WTC11 (cell line): ENCODE measurements around the gene SH3RF2. TPM values are rescaled to one million over a fixed set of nuclear protein-coding genes. Genes with fewer than 3 reads are reported as not detected.

Experiments
- ATAC-seq: fragments of 200-7000 bp; cut with Tn5 transposase; 2 replicates; pipeline ENCODE4 v1.10.0; 2021; ENCODE audit warnings: mild to moderate bottlenecking, moderate library complexity
- CTCF ChIA-PET: fragments of 300-600 bp; sonication (Branson Sonifier 250); formaldehyde crosslinking; loops from one replicate; lab custom pipeline; 2021; ENCODE audit warnings: antibody characterized with exemption; lab: Charles Lee
- POLR2A ChIA-PET: fragments of 350-600 bp; sonication (Branson Sonifier 250); formaldehyde crosslinking; loops from one replicate; lab custom pipeline; 2021; ENCODE audit warnings: antibody characterized with exemption; lab: Charles Lee
- DNase-seq: peaks from one replicate; pipeline ENCODE4 v3.0.0; 2021; ENCODE audit warnings: low spot score
- H3K27ac Mint-ChIP-seq: 2 replicates; pipeline ENCODE4 v1.8.0; 2021; ENCODE audit warnings: mixed read lengths
- H3K27me3 Mint-ChIP-seq: 2 replicates; pipeline ENCODE4 v1.8.0; 2021; ENCODE audit warnings: low read depth, mild to moderate bottlenecking, moderate library complexity, mixed read lengths
- H3K36me3 Mint-ChIP-seq: 2 replicates; pipeline ENCODE4 v1.8.0; 2021; ENCODE audit warnings: mixed read lengths
- H3K4me1 Mint-ChIP-seq: 2 replicates; pipeline ENCODE4 v1.8.0; 2022; ENCODE audit warnings: mixed read lengths
- H3K4me3 Mint-ChIP-seq: 2 replicates; pipeline ENCODE4 v1.8.0; 2021; ENCODE audit warnings: mild to moderate bottlenecking, moderate library complexity, mixed read lengths
- H3K9me3 Mint-ChIP-seq: 2 replicates; pipeline ENCODE4 v1.8.0; 2021; ENCODE audit warnings: mixed read lengths
- ATF2 ChIP-seq: sonication (generic); formaldehyde crosslinking; IDR thresholded peaks from 2 replicates; pipeline ENCODE4 v1.8.1; 2022; ENCODE audit warnings: low read depth, missing genetic modification reagents, borderline replicate concordance
- E2F1 ChIP-seq: sonication (generic); formaldehyde crosslinking; IDR thresholded peaks from 2 replicates; pipeline ENCODE4 v1.8.0; 2022; ENCODE audit warnings: mild to moderate bottlenecking, missing genetic modification reagents
- FOXP1 ChIP-seq: sonication (generic); formaldehyde crosslinking; IDR thresholded peaks from 2 replicates; pipeline ENCODE4 v1.8.0; 2022; ENCODE audit warnings: missing genetic modification reagents, mild to moderate bottlenecking, moderate library complexity, borderline replicate concordance
- IRF2 ChIP-seq: sonication (generic); formaldehyde crosslinking; IDR thresholded peaks from 2 replicates; pipeline ENCODE4 v1.8.0; 2022; ENCODE audit warnings: low read depth, missing genetic modification reagents, borderline replicate concordance
- JUN ChIP-seq: sonication (generic); formaldehyde crosslinking; IDR thresholded peaks from 2 replicates; pipeline ENCODE4 v1.8.0; 2023; ENCODE audit warnings: mild to moderate bottlenecking, missing genetic modification reagents
- MXD4 ChIP-seq: fragments of 250-450 bp; sonication (Bioruptor Pico); IDR thresholded peaks from 2 replicates; pipeline ENCODE4 v1.8.0; 2021; ENCODE audit warnings: mild to moderate bottlenecking, moderate library complexity, borderline replicate concordance
- NFE2L1 ChIP-seq: sonication (generic); formaldehyde crosslinking; IDR thresholded peaks from 2 replicates; pipeline ENCODE4 v1.8.1; 2023; ENCODE audit warnings: missing genetic modification reagents
- PRDM15 ChIP-seq: sonication (generic); formaldehyde crosslinking; IDR thresholded peaks from 2 replicates; pipeline ENCODE4 v1.8.0; 2022; ENCODE audit warnings: missing genetic modification reagents
- RELA ChIP-seq: sonication (generic); formaldehyde crosslinking; IDR thresholded peaks from 2 replicates; pipeline ENCODE4 v1.8.1; 2022; ENCODE audit warnings: missing genetic modification reagents, mild to moderate bottlenecking, borderline replicate concordance
- SOX15 ChIP-seq: fragments of 250-450 bp; sonication (Bioruptor Pico); IDR thresholded peaks from 2 replicates; pipeline ENCODE4 v1.9.0; 2021; ENCODE audit warnings: mild to moderate bottlenecking
- SP1 ChIP-seq: sonication (generic); formaldehyde crosslinking; conservative IDR thresholded peaks from 2 replicates; pipeline ENCODE4 v1.8.1; 2022; ENCODE audit warnings: missing genetic modification reagents
- TP53 ChIP-seq: sonication (generic); formaldehyde crosslinking; IDR thresholded peaks from 2 replicates; pipeline ENCODE4 v1.8.1; 2023; ENCODE audit warnings: mild to moderate bottlenecking, missing genetic modification reagents
- ZBTB21 ChIP-seq: sonication (generic); formaldehyde crosslinking; IDR thresholded peaks from 2 replicates; pipeline ENCODE4 v1.8.1; 2023; ENCODE audit warnings: mild to moderate bottlenecking, missing genetic modification reagents, borderline replicate concordance
- ZNF138 ChIP-seq: sonication (generic); formaldehyde crosslinking; conservative IDR thresholded peaks from 2 replicates; pipeline ENCODE4 v1.8.1; 2022; ENCODE audit warnings: mild to moderate bottlenecking, moderate library complexity, missing genetic modification reagents
- ZNF263 ChIP-seq: sonication (generic); formaldehyde crosslinking; IDR thresholded peaks from 2 replicates; pipeline ENCODE4 v1.8.1; 2022; ENCODE audit warnings: low read depth, mild to moderate bottlenecking, moderate library complexity, missing genetic modification reagents
- ZNF281 ChIP-seq: sonication (generic); formaldehyde crosslinking; IDR thresholded peaks from 2 replicates; pipeline ENCODE4 v1.8.0; 2023; ENCODE audit warnings: mild to moderate bottlenecking, missing genetic modification reagents
- ZNF317 ChIP-seq: sonication (generic); formaldehyde crosslinking; IDR thresholded peaks from 2 replicates; pipeline ENCODE4 v1.8.1; 2023; ENCODE audit warnings: low read depth, mild to moderate bottlenecking, moderate library complexity, missing genetic modification reagents, borderline replicate concordance
- ZNF423 ChIP-seq: fragments of 250-450 bp; sonication (Bioruptor Pico); IDR thresholded peaks from 2 replicates; pipeline ENCODE4 v2.1.2; 2022; ENCODE audit warnings: mild to moderate bottlenecking, moderate library complexity
- total RNA-seq: library from RNA; stranded (reverse); gene quantifications from 3 replicates; pipeline ENCODE4 v1.2.3, GENCODE V29; 2021
- TF ChIP-seq, protein P1 (sequence below): sonication (generic); formaldehyde crosslinking; IDR thresholded peaks from 2 replicates; pipeline ENCODE4 v1.8.0; 2022; ENCODE audit warnings: mild to moderate bottlenecking, missing genetic modification reagents

Gene SH3RF2
- total RNA-seq, 1 experiment from 2014 or later: 0.83 TPM

DNA sequence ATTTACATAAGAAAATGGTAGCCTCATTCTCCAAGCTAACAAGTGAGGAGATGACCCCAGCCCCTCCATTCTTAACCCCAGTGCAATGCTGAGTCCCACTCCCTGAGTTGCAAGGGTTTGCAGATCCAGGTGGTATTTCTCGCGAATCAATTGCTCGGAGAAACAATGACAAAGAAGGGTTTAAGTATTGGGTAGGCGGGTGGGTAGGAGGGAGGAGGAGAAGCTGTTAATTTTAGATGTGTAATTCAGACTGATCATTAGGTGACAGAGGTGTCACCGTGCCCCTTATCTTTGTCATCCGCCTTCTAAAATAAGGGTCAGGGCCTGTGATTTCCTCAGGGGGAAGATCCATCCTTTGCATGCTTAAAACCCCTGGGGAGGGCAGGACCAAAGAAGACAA is 17.0 kb upstream of the SH3RF2 start:
- Mint-ChIP-seq H3K27me3 (peaks cover 3% of the 10 kb centered on the region; the same call in 1 of the 2 replicates), H3K9me3 (peaks cover 6% of the 10 kb centered on the region), H3K36me3 (no peaks in the 10 kb centered on the region), H3K4me3 (no peak overlapping the region), H3K4me1 (peaks cover 17% of the 10 kb centered on the region), H3K27ac (no peak overlapping the region)
- ChIA-PET POLR2A (no interaction called here), CTCF (no interaction called here)
- ATAC-seq (no peak), DNase-seq (no peak)
- TF ChIP-seq NFE2L1: no peak
- no peak for TF ChIP-seq ZBTB21 (CRISPR knock-in tag)
- TF ChIP-seq JUN (CRISPR knock-in tag): no peak
- no peak for TF ChIP-seq ZNF138 (CRISPR knock-in tag)

GRCh38 chr5:145920542-145921210 is 15.7 kb upstream of the SH3RF2 start:
- DNase-seq: no peak
- ChIA-PET POLR2A (no interaction called here), CTCF (no interaction called here)
- no peaks in the 10 kb centered on the region for H3K36me3 Mint-ChIP-seq
- H3K9me3 Mint-ChIP-seq: peaks cover 6% of the 10 kb centered on the region
- peaks cover 3% of the 10 kb centered on the region; the same call in 1 of the 2 replicates for H3K27me3 Mint-ChIP-seq
- no peak for TF ChIP-seq MXD4 (CRISPR knock-in tag)
- TF ChIP-seq ZNF317 (CRISPR knock-in tag): no peak
- no peak for TF ChIP-seq TP53 (CRISPR knock-in tag)
- no peak for TF ChIP-seq E2F1
- no peak for TF ChIP-seq ZNF263
- TF ChIP-seq SOX15 (CRISPR knock-in tag): no peak
- TF ChIP-seq ZNF281 (CRISPR knock-in tag): no peak
- TF ChIP-seq ZNF423 (CRISPR knock-in tag): no peak
- no peak for TF ChIP-seq FOXP1
- TF ChIP-seq ATF2 (CRISPR knock-in tag): no peak
- no peak for TF ChIP-seq RELA (CRISPR knock-in tag)
- TF ChIP-seq IRF2 (CRISPR knock-in tag): no peak
- peaks cover 20% of the 10 kb centered on the region for H3K4me1 Mint-ChIP-seq
- no peak overlapping the region for H3K27ac Mint-ChIP-seq
- no peak for ATAC-seq
- H3K4me3 Mint-ChIP-seq: no peak overlapping the region

GRCh38 chr5:145921211-145921610 is 15.2 kb upstream of the SH3RF2 start:
- peaks cover 3% of the 10 kb centered on the region; the same call in 1 of the 2 replicates for H3K27me3 Mint-ChIP-seq
- peaks cover 20% of the 10 kb centered on the region for H3K4me1 Mint-ChIP-seq
- peaks cover 6% of the 10 kb centered on the region for H3K9me3 Mint-ChIP-seq
- H3K4me3 Mint-ChIP-seq: no peak overlapping the region
- CTCF ChIA-PET: no interaction called here
- DNase-seq: no peak
- no peak for ATAC-seq
- TF ChIP-seq, protein P1, sequence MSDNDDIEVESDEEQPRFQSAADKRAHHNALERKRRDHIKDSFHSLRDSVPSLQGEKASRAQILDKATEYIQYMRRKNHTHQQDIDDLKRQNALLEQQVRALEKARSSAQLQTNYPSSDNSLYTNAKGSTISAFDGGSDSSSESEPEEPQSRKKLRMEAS: no peak
- TF ChIP-seq PRDM15 (CRISPR knock-in tag) (no peak), SP1 (CRISPR knock-in tag) (no peak)
- TF ChIP-seq, all 79 proteins: peak for 0
- POLR2A ChIA-PET: no interaction called here
- Mint-ChIP-seq H3K27ac (no peak overlapping the region), H3K36me3 (no peaks in the 10 kb centered on the region)
